ENCODE data around the gene KANK4.

The KANK4 gene

DNA sequence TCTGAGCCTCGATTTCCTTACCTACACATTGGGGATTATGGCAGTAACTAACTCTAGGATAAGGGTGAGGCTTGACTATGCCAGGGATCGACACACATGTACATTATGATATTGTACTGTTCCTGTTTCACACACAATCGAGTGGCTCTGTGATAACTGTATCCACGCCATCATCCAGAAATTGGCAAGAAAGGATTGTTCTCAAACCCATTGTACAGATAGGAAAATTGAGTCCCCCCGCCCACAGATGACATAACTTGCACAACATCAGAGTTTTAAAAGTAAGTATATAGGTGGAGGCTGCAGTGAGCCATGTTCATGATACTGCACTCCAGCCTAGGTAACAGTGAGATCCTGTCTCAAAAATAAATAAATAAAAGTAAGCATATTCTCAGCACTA, 3.8 kb downstream of the KANK4 start:
- Histone ChIP-seq H3K4me1 (ENCODE audit: control insufficient read depth, insufficient read depth, low read length) (peaks cover 14% of the 10 kb centered on the region; the same call in 1 of the 2 replicates), H3K9ac (ENCODE audit: low read length) (no peak overlapping the region), H3K36me3 (ENCODE audit: control insufficient read depth, insufficient read depth, low read length) (no peaks in the 10 kb centered on the region), H3K4me3 (ENCODE audit: low read depth, low read length) (no peak overlapping the region), H3K27ac (ENCODE audit: low read depth, low read length) (no peak overlapping the region), H3K27me3 (ENCODE audit: control insufficient read depth, insufficient read depth, low read length) (peaks cover 55% of the 10 kb centered on the region), H3K9me3 (ENCODE audit: control insufficient read depth, insufficient read depth, low read depth, low read length) (no peaks in the 10 kb centered on the region)

GRCh38 chr1:62314454-62315350, 4.5 kb downstream of the KANK4 start:
- Histone ChIP-seq H3K27ac (ENCODE audit: low read depth, low read length) (no peak overlapping the region), H3K27me3 (ENCODE audit: control insufficient read depth, insufficient read depth, low read length) (peaks cover 48% of the 10 kb centered on the region), H3K4me1 (ENCODE audit: control insufficient read depth, insufficient read depth, low read length) (peaks cover 14% of the 10 kb centered on the region; the same call in 1 of the 2 replicates), H3K4me3 (ENCODE audit: low read depth, low read length) (no peak overlapping the region), H3K9me3 (ENCODE audit: control insufficient read depth, insufficient read depth, low read depth, low read length) (no peaks in the 10 kb centered on the region), H3K36me3 (ENCODE audit: control insufficient read depth, insufficient read depth, low read length) (no peaks in the 10 kb centered on the region), H3K9ac (ENCODE audit: low read length) (no peak overlapping the region)

DNA sequence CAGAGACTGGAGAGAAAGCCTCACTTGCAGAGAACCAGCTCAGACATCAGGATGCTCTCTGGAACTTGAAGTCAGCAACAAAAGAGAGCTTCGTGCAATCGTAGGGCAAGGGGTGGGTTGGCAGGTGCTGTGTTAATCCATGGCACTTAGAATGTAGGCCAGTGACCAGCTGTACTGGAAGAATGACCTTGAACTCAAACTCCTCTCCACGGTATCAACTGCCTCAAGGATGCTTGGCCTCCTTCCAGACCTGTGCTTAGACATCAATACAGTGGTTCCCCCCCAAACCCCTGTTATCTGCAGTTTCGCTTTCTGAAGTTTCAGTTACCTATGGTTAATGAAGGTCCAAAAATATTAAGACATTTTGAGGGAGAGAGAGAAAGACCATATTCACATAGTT, 6.5 kb downstream of the KANK4 start:
- Histone ChIP-seq H3K36me3 (ENCODE audit: control insufficient read depth, insufficient read depth, low read length) (no peaks in the 10 kb centered on the region), H3K4me3 (ENCODE audit: low read depth, low read length) (no peak overlapping the region), H3K9me3 (ENCODE audit: control insufficient read depth, insufficient read depth, low read depth, low read length) (no peaks in the 10 kb centered on the region), H3K27ac (ENCODE audit: low read depth, low read length) (no peak overlapping the region), H3K4me1 (ENCODE audit: control insufficient read depth, insufficient read depth, low read length) (peaks cover 17% of the 10 kb centered on the region; the same call in 1 of the 2 replicates), H3K9ac (ENCODE audit: low read length) (no peak overlapping the region), H3K27me3 (ENCODE audit: control insufficient read depth, insufficient read depth, low read length) (peaks cover 32% of the 10 kb centered on the region)

GRCh38 chr1:62311473-62311943, 7.7 kb downstream of the KANK4 start:
- Histone ChIP-seq H3K27me3 (ENCODE audit: control insufficient read depth, insufficient read depth, low read length) (peaks cover 20% of the 10 kb centered on the region), H3K4me1 (ENCODE audit: control insufficient read depth, insufficient read depth, low read length) (peaks cover 17% of the 10 kb centered on the region; the same call in 1 of the 2 replicates), H3K9me3 (ENCODE audit: control insufficient read depth, insufficient read depth, low read depth, low read length) (no peaks in the 10 kb centered on the region), H3K4me3 (ENCODE audit: low read depth, low read length) (no peak overlapping the region), H3K36me3 (ENCODE audit: control insufficient read depth, insufficient read depth, low read length) (no peaks in the 10 kb centered on the region), H3K9ac (ENCODE audit: low read length) (no peak overlapping the region), H3K27ac (ENCODE audit: low read depth, low read length) (no peak overlapping the region)

GRCh38 chr1:62309906-62310305, 9.3 kb downstream of the KANK4 start:
- Histone ChIP-seq H3K9ac (ENCODE audit: low read length) (no peak overlapping the region), H3K36me3 (ENCODE audit: control insufficient read depth, insufficient read depth, low read length) (no peaks in the 10 kb centered on the region), H3K27ac (ENCODE audit: low read depth, low read length) (no peak overlapping the region), H3K27me3 (ENCODE audit: control insufficient read depth, insufficient read depth, low read length) (peaks cover 4% of the 10 kb centered on the region; the same call in 1 of the 2 replicates), H3K4me1 (ENCODE audit: control insufficient read depth, insufficient read depth, low read length) (peaks cover 17% of the 10 kb centered on the region; the same call in 1 of the 2 replicates), H3K9me3 (ENCODE audit: control insufficient read depth, insufficient read depth, low read depth, low read length) (no peaks in the 10 kb centered on the region), H3K4me3 (ENCODE audit: low read depth, low read length) (no peak overlapping the region)

DNA sequence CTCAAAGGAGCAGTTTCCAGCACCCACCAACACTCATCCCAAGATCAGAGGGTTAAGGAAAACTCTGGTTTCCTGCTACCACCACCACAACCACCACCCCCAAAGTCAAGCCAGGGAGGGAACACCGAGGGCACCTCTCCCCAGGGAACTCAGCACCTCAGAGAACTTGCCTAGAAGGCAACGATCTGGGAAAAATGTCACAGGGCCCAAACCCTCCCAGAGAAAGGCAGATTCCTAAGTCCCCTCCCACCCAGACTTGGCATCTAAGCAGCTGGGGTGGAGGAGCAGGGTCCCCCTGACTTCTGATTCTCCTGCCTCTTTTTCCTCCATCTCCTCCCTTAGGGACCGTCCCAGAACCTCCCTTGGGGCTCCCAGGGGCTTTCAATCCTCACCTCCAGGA, 10.6 kb downstream of the KANK4 start:
- no peaks in the 10 kb centered on the region for H3K9me3 ChIP-seq (ENCODE audit: control insufficient read depth, insufficient read depth, low read depth, low read length)
- peaks cover 17% of the 10 kb centered on the region; the same call in 1 of the 2 replicates for H3K4me1 ChIP-seq (ENCODE audit: control insufficient read depth, insufficient read depth, low read length)
- peaks cover 4% of the 10 kb centered on the region; the same call in 1 of the 2 replicates for H3K27me3 ChIP-seq (ENCODE audit: control insufficient read depth, insufficient read depth, low read length)
- no peak overlapping the region for H3K4me3 ChIP-seq (ENCODE audit: low read depth, low read length)
- H3K9ac ChIP-seq (ENCODE audit: low read length), result no peak overlapping the region
- no peaks in the 10 kb centered on the region for H3K36me3 ChIP-seq (ENCODE audit: control insufficient read depth, insufficient read depth, low read length)
- H3K27ac ChIP-seq (ENCODE audit: low read depth, low read length), result no peak overlapping the region

GRCh38 chr1:62307895-62308492, 11.2 kb downstream of the KANK4 start:
- Histone ChIP-seq H3K4me1 (ENCODE audit: control insufficient read depth, insufficient read depth, low read length) (peaks cover 17% of the 10 kb centered on the region; the same call in 1 of the 2 replicates), H3K9ac (ENCODE audit: low read length) (no peak overlapping the region), H3K9me3 (ENCODE audit: control insufficient read depth, insufficient read depth, low read depth, low read length) (no peaks in the 10 kb centered on the region), H3K27ac (ENCODE audit: low read depth, low read length) (no peak overlapping the region), H3K36me3 (ENCODE audit: control insufficient read depth, insufficient read depth, low read length) (no peaks in the 10 kb centered on the region), H3K4me3 (ENCODE audit: low read depth, low read length) (no peak overlapping the region), H3K27me3 (ENCODE audit: control insufficient read depth, insufficient read depth, low read length) (peaks cover 4% of the 10 kb centered on the region; the same call in 1 of the 2 replicates)

DNA sequence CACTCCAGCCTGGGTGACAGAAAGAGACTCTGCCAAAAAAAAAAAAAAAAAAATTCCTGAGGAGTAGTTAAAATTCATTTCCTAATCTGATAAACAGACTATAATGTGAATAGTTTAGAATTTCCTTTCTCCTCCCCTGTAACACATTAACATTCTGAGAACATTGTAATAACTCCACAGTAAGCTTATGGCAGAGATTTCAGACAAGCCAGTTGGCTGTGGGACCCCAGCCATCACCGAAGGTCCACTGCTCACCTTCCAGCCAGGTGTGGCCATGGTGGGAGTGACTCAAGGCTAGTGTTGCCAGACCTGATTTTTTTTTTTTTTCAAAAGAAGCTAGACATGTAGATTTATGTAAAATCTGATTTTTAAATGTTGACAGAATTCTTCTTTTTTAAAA, 11.8 kb downstream of the KANK4 start:
- Histone ChIP-seq H3K9me3 (ENCODE audit: control insufficient read depth, insufficient read depth, low read depth, low read length) (no peaks in the 10 kb centered on the region), H3K27me3 (ENCODE audit: control insufficient read depth, insufficient read depth, low read length) (peaks cover 4% of the 10 kb centered on the region; the same call in 1 of the 2 replicates), H3K9ac (ENCODE audit: low read length) (no peak overlapping the region)

GRCh38 chr1:62306065-62306464, 13.2 kb downstream of the KANK4 start:
- Histone ChIP-seq H3K4me1 (ENCODE audit: control insufficient read depth, insufficient read depth, low read length) (peaks cover 18% of the 10 kb centered on the region; the same call in 1 of the 2 replicates), H3K27ac (ENCODE audit: low read depth, low read length) (no peak overlapping the region), H3K4me3 (ENCODE audit: low read depth, low read length) (no peak overlapping the region), H3K9me3 (ENCODE audit: control insufficient read depth, insufficient read depth, low read depth, low read length) (no peaks in the 10 kb centered on the region), H3K9ac (ENCODE audit: low read length) (no peak overlapping the region), H3K36me3 (ENCODE audit: control insufficient read depth, insufficient read depth, low read length) (no peaks in the 10 kb centered on the region), H3K27me3 (ENCODE audit: control insufficient read depth, insufficient read depth, low read length) (peaks cover 17% of the 10 kb centered on the region)

More for the DNA sequence above, 11.8 kb downstream of the KANK4 start:
- no peak overlapping the region for H3K4me3 ChIP-seq (ENCODE audit: low read depth, low read length)
- no peak overlapping the region for H3K27ac ChIP-seq (ENCODE audit: low read depth, low read length)
- H3K4me1 ChIP-seq (ENCODE audit: control insufficient read depth, insufficient read depth, low read length), result peaks cover 17% of the 10 kb centered on the region; the same call in 1 of the 2 replicates
- H3K36me3 ChIP-seq (ENCODE audit: control insufficient read depth, insufficient read depth, low read length), result no peaks in the 10 kb centered on the region

DNA sequence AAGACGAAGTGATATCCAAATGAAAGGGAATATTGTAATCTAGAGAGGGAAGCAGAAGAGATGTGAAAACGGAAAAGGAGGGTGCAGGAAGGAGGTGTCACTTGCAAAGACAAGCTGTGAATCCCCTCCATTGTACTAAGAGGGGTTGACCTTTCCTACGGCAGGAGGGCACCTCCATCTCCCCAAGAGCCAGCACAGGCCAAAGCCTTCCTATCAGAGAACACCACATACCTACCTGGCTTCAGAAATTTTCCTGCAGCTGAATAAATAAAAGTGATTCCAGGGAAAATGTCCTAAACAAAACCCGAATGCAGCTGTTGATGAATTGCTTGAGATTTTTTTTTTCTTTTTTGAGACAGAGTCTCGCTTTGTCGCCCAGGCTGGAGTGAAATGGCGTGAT, 14.3 kb downstream of the KANK4 start:
- no peak overlapping the region for H3K9ac ChIP-seq (ENCODE audit: low read length)

DNA sequence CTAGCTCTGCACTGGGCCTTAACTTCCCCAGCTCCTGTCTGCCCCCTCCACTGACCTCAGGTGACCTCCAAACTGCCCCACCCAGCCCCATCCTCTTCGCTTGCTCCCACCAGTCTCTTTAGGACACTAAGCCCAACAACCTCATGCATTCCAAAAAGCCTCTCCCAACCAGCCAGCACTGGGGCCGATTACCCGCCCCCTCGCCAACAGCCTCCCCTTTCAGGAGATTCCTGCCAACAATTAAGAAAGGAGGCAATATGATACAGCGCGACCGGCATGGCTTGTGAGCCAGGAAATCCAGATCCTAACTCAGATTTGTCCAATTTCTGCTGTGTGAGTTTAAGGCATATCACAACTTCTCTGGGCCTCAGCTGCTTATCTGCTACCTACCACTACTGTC, 14.7 kb downstream of the KANK4 start:
- H3K9ac ChIP-seq (ENCODE audit: low read length), result no peak overlapping the region
- no peak overlapping the region for H3K4me3 ChIP-seq (ENCODE audit: low read depth, low read length)
- H3K27me3 ChIP-seq (ENCODE audit: control insufficient read depth, insufficient read depth, low read length), result peaks cover 20% of the 10 kb centered on the region
- no peak overlapping the region for H3K27ac ChIP-seq (ENCODE audit: low read depth, low read length)
- no peaks in the 10 kb centered on the region for H3K9me3 ChIP-seq (ENCODE audit: control insufficient read depth, insufficient read depth, low read depth, low read length)
- no peaks in the 10 kb centered on the region for H3K36me3 ChIP-seq (ENCODE audit: control insufficient read depth, insufficient read depth, low read length)
- peaks cover 18% of the 10 kb centered on the region; the same call in 1 of the 2 replicates for H3K4me1 ChIP-seq (ENCODE audit: control insufficient read depth, insufficient read depth, low read length)

More for the DNA sequence above, 14.3 kb downstream of the KANK4 start:
- Histone ChIP-seq H3K36me3 (ENCODE audit: control insufficient read depth, insufficient read depth, low read length) (no peaks in the 10 kb centered on the region), H3K4me1 (ENCODE audit: control insufficient read depth, insufficient read depth, low read length) (peaks cover 18% of the 10 kb centered on the region; the same call in 1 of the 2 replicates), H3K9me3 (ENCODE audit: control insufficient read depth, insufficient read depth, low read depth, low read length) (no peaks in the 10 kb centered on the region), H3K4me3 (ENCODE audit: low read depth, low read length) (no peak overlapping the region), H3K27ac (ENCODE audit: low read depth, low read length) (no peak overlapping the region), H3K27me3 (ENCODE audit: control insufficient read depth, insufficient read depth, low read length) (peaks cover 20% of the 10 kb centered on the region)

All from HUES6 (cell line).